Middle frontal gyrus (tissue), 1 donor: ENCODE measurements around the gene ABCB11.
"Not testable (repeated sequence)": the region's sequence is repeated elsewhere in the genome, so short reads cannot be mapped to it uniquely, and the experiment has no call there.

Experiments used
- DNase-seq: peaks from one replicate; pipeline ENCODE4 v3.0.0-alpha.2; 2015; ENCODE audit warnings: low spot score; ENCODE audit errors: extremely low spot score

Gene ABCB11

GRCh38 chr2:169031202-169031601 lies at the start of gene ABCB11:
Gene ABCB11, minus strand, starts transcription at chr2:169031324. Its CDS starts 13,199 bp downstream, at chr2:169018125.
- no peak for DNase-seq

- DNase-seq = no peak
These were observed 49.3 kb upstream of the ABCB11 start for GRCh38 chr2:169080250-169081069.

GRCh38 chr2:169077674-169078240 lies 46.6 kb upstream of the ABCB11 start:
- DNase-seq = no peak

- DNase-seq = no peak
These were observed 43.0 kb upstream of the ABCB11 start for GRCh38 chr2:169073963-169074751.

GRCh38 chr2:169073211-169073962 lies 42.3 kb upstream of the ABCB11 start:
- no peak for DNase-seq

- no peak for DNase-seq
These were observed 41.2 kb upstream of the ABCB11 start for GRCh38 chr2:169072163-169072925.

DNA sequence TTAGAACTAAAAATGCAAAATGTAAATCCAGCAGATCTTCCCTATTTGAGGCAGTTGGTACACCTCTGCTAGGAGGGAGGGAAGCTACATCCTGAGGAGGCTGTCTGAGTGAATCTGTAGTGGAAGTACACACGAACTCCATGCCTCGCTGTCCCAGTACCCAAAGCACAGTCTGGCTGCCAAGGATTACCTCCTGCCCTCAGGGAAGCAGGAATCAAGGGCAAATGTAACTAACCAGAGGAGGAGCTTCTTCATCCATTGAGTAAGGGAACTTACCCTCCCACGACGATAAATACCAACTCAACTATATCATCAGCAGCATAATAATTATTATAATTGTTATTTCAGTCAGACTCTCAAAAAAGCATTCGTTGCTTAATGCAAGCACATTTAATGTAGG lies 40.3 kb upstream of the ABCB11 start:
- DNase-seq = no peak

GRCh38 chr2:169069833-169070232 lies 38.7 kb upstream of the ABCB11 start:
- DNase-seq = no peak

GRCh38 chr2:169069341-169069740 lies 38.2 kb upstream of the ABCB11 start, which contains the start of gene DHRS9:
Gene DHRS9, plus strand, starts transcription at chr2:169069563. Its CDS starts 12,019 bp downstream, at chr2:169081582.
- no peak for DNase-seq

DNA sequence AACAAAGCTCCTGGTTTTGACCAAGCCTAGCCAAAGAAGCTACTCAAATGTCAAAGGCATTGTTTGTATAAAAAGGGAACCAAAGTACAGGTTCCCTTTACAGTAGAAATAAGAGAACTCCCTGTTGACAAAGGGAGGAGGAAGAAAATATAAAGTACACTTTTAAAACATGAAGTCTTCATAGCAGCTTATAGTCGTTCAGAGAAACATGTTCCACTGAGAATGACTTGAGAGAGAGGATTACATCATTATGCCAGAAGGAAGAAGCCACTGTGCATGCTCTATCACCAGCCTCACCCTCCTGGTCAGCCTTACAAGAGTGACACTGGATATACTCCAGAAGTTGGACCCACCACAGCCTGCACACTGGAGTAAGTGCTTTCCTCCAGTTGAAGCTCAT lies 35.8 kb upstream of the ABCB11 start:
- DNase-seq = no peak

DNA sequence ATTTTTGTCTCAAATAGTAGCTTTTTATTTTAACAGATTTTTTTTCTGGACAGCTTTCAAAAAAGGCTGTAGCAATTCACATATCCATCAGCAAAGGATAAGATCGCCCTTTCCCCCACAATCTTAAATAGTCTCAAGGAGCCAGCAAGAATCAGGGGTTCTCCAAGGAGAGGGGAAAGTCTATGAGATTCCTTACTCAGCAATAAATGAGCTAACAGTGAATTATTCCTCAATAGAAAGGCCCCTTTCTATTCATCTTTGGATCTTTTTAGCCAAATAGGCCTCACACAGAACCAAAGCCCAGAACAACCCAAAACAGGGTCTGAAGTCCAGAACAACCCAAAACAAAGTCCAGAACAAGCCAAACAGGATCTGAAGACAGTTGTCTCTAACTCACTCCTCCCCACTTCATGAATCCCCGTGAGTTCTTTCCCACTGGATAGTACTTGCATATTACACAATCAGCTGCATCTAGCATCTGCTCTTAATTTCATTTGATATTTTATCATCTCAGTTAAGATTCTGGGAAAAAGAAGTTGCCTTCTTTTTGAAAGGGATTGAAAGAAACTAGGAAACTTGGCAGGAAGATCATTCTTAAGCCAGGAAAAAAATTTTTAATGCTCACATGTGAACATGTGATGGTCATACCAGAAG lies 34.9 kb upstream of the ABCB11 start:
- DNase-seq = no peak

- DNase-seq = no peak
These were observed 34.3 kb upstream of the ABCB11 start for GRCh38 chr2:169065422-169065821.

- DNase-seq = not testable (repeated sequence)
These were observed 33.1 kb upstream of the ABCB11 start for GRCh38 chr2:169064199-169064598.

DNA sequence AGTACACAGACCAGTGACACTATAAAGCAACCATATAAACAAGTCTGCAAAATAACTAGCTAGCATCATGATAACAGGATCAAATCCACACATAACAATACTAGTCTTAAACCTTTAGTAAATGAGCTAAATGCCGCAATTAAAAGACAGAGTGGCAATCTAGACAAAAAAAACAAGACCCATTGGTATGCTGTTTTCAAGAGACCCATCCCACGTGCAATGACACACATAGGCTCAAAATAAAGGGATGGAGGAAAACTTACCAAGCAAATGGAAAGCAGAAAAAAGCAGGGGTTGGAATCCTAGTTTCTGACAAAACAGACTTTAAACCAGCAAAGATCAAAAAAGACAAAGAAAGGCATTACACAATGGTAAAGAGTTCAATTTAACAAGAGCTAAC lies 23.5 kb upstream of the ABCB11 start:
- DNase-seq = not testable (repeated sequence)

- no peak for DNase-seq
These were observed 19.5 kb upstream of the ABCB11 start for GRCh38 chr2:169050476-169051240.

GRCh38 chr2:169049142-169049541 lies 18.0 kb upstream of the ABCB11 start:
- DNase-seq = no peak

GRCh38 chr2:169047256-169048250 lies 16.4 kb upstream of the ABCB11 start:
- no peak for DNase-seq
